K562 (cell line): ENCODE data around the gene GPNMB. TPM values are rescaled to one million over a fixed set of nuclear protein-coding genes. Genes with fewer than 3 reads are reported as not detected.

Source experiments
- MCM2 ChIP-seq: fragments of 450-650 bp; IDR thresholded peaks from 2 replicates; pipeline ENCODE4 v1.6.1; 2017; ENCODE audit warnings: low read depth, mild to moderate bottlenecking
- MTA3 ChIP-seq: fragments of 450-650 bp; formaldehyde crosslinking; IDR thresholded peaks from 2 replicates; pipeline ENCODE4 v1.6.1; 2017; ENCODE audit warnings: mild to moderate bottlenecking, borderline replicate concordance
- NR4A1 ChIP-seq, 2 experiments: fragments of 250-450 bp in 1 of 2; fragments of 450-650 bp in 1 of 2; sonication (Bioruptor Pico) in 1 of 2; IDR thresholded peaks; 2 replicates each; pipeline versions ENCODE4 v1.4.0 to v1.6.1; 2016 to 2020; ENCODE audit warnings: mild to moderate bottlenecking in 2 of 2, missing compliant biosample characterization in 1 of 2, missing genetic modification characterization in 1 of 2, moderate library complexity in 1 of 2
- OTX1 ChIP-seq: fragments of 450-650 bp; formaldehyde crosslinking; IDR thresholded peaks from 2 replicates; pipeline ENCODE4 v1.4.0; 2022; ENCODE audit warnings: mild to moderate bottlenecking
- PCBP2 ChIP-seq: fragments of 200-400 bp; formaldehyde crosslinking; IDR thresholded peaks from 2 replicates; pipeline ENCODE4 v1.6.1; 2018; ENCODE audit warnings: low read length, low read depth, mild to moderate bottlenecking, moderate library complexity; ENCODE audit not compliant: poor library complexity, severe bottlenecking
- PRMT5 ChIP-seq: sonication (generic); formaldehyde crosslinking; IDR thresholded peaks from 2 replicates; pipeline ENCODE4 v1.5.0; 2020; ENCODE audit warnings: missing genetic modification reagents
- SRSF1 ChIP-seq: fragments of 200-400 bp; formaldehyde crosslinking; IDR thresholded peaks from 2 replicates; pipeline ENCODE4 v1.6.1; 2017; ENCODE audit warnings: mild to moderate bottlenecking, low read depth, low read length, moderate library complexity
- ZBED1 ChIP-seq: IDR thresholded peaks from 2 replicates; pipeline ENCODE4 v1.6.1; 2014
- ZNF124 ChIP-seq: sonication (generic); formaldehyde crosslinking; IDR thresholded peaks from 2 replicates; pipeline ENCODE4 v1.8.1; 2022; ENCODE audit warnings: missing genetic modification reagents
- ZNF232 ChIP-seq: sonication (generic); formaldehyde crosslinking; IDR thresholded peaks from 2 replicates; pipeline ENCODE4 v1.8.0; 2022; ENCODE audit warnings: mild to moderate bottlenecking, missing genetic modification reagents
- ZNF445 ChIP-seq: fragments of 250-450 bp; sonication (Bioruptor Pico); IDR thresholded peaks from 2 replicates; pipeline ENCODE4 v1.4.0; 2020; ENCODE audit warnings: low read depth, mild to moderate bottlenecking, moderate library complexity
- polyA plus RNA-seq, 8 experiments: library from polyadenylated mRNA; depleted of rRNA in 4 of 8; stranded (reverse) in 5 of 8; unstranded in 3 of 8; fragments of >200 nt; fragmentation: Nextera tagmentation in 2 of 8; fragmentation: Illumina TruSeq in 1 of 8; extraction: Ambion mirVana in 2 of 8; extraction: Trizol in 1 of 8; gene quantifications; 2 replicates each; pipeline versions ENCODE4 v1.2.1 to v1.2.3, GENCODE V29; 2011 to 2014; ENCODE audit warnings: inconsistent platforms in 1 of 8, missing spikeins in 1 of 8
- total RNA-seq, 7 experiments: library from RNA; depleted of rRNA in 6 of 7; stranded (reverse); fragments of >200 nt in 6 of 7; fragmentation: Illumina TruSeq in 2 of 7; extraction: Trizol in 2 of 7; gene quantifications; 2 replicates each; pipeline versions ENCODE4 v1.2.1 to v1.2.3, GENCODE V29; 2011 to 2021; ENCODE audit warnings: low replicate concordance in 1 of 7
- TF ChIP-seq, protein P1 (sequence below), 2 experiments: fragments of 450-650 bp in 1 of 2; sonication (generic) in 1 of 2; formaldehyde crosslinking in 1 of 2; IDR thresholded peaks; 2 replicates each; pipeline versions ENCODE4 v1.7.1 to v1.9.0; 2016 to 2022; ENCODE audit warnings: inconsistent platforms in 1 of 2, mild to moderate bottlenecking in 1 of 2, missing genetic modification reagents in 1 of 2
- TF ChIP-seq, protein P2 (sequence below): fragments of 250-450 bp; sonication (Bioruptor Pico); IDR thresholded peaks from 2 replicates; pipeline ENCODE4 v1.8.0; 2022; ENCODE audit warnings: inconsistent platforms
- TF ChIP-seq, protein P3 (sequence below): sonication (generic); formaldehyde crosslinking; IDR thresholded peaks from 2 replicates; pipeline ENCODE4 v1.8.0; 2022; ENCODE audit warnings: mild to moderate bottlenecking, missing genetic modification reagents

Gene GPNMB
- total and polyA plus RNA-seq, 9 of the 15 experiments (the other 6 are each of a cell fraction or from before 2014, with no cell fraction given): 0.15 to 0.72 (median 0.33) TPM

DNA sequence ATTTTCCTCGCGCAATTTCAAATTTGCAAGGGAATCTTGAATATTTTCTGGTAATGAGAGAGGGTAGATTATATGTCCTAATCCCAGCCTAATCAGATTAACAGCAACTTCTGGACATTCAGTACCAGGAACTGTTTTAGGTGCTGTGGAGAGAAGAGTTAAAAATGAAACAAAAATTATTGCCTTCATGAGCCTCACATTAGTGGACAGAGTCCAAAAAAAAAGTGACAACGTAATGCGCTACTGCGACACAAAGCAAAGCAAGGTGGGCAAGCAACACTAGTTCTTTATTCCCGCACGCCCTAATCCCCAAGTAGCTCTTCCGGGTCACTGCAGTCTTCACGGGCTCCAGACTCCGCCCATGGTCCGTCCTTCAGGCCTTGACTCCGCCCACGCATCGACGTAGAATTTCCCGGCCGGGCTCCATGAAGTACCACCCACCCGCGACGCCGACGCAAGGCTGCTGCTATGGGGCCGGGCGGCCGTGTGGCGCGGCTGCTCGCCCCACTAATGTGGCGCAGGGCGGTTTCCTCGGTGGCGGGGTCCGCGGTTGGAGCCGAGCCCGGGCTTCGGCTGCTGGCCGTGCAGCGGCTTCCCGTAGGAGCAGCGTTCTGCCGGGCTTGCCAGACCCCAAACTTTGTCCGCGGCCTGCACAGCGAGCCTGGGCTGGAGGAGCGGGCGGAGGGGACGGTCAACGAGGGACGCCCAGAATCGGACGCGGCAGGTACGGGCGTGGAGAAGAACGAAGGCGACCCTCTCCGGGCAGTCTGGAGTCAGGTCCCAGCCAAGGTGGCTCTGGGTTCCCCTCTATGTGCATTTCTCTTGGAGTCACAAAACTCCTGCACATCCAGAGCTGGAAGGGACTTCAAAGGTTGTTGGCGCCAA, 52.6 kb downstream of the GPNMB start, which contains the start of gene MALSU1 (continued):
- TF ChIP-seq, protein P1, sequence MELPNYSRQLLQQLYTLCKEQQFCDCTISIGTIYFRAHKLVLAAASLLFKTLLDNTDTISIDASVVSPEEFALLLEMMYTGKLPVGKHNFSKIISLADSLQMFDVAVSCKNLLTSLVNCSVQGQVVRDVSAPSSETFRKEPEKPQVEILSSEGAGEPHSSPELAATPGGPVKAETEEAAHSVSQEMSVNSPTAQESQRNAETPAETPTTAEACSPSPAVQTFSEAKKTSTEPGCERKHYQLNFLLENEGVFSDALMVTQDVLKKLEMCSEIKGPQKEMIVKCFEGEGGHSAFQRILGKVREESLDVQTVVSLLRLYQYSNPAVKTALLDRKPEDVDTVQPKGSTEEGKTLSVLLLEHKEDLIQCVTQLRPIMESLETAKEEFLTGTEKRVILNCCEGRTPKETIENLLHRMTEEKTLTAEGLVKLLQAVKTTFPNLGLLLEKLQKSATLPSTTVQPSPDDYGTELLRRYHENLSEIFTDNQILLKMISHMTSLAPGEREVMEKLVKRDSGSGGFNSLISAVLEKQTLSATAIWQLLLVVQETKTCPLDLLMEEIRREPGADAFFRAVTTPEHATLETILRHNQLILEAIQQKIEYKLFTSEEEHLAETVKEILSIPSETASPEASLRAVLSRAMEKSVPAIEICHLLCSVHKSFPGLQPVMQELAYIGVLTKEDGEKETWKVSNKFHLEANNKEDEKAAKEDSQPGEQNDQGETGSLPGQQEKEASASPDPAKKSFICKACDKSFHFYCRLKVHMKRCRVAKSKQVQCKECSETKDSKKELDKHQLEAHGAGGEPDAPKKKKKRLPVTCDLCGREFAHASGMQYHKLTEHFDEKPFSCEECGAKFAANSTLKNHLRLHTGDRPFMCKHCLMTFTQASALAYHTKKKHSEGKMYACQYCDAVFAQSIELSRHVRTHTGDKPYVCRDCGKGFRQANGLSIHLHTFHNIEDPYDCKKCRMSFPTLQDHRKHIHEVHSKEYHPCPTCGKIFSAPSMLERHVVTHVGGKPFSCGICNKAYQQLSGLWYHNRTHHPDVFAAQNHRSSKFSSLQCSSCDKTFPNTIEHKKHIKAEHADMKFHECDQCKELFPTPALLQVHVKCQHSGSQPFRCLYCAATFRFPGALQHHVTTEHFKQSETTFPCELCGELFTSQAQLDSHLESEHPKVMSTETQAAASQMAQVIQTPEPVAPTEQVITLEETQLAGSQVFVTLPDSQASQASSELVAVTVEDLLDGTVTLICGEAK (IDR thresholded peaks at IDR 0.05): peak; percentile 90
- TF ChIP-seq, protein P1 (CRISPR knock-in tag; IDR thresholded peaks at IDR 0.05): no peak
- TF ChIP-seq, protein P2, sequence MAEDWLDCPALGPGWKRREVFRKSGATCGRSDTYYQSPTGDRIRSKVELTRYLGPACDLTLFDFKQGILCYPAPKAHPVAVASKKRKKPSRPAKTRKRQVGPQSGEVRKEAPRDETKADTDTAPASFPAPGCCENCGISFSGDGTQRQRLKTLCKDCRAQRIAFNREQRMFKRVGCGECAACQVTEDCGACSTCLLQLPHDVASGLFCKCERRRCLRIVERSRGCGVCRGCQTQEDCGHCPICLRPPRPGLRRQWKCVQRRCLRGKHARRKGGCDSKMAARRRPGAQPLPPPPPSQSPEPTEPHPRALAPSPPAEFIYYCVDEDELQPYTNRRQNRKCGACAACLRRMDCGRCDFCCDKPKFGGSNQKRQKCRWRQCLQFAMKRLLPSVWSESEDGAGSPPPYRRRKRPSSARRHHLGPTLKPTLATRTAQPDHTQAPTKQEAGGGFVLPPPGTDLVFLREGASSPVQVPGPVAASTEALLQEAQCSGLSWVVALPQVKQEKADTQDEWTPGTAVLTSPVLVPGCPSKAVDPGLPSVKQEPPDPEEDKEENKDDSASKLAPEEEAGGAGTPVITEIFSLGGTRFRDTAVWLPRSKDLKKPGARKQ (CRISPR knock-in tag): 0 out of 2 replicates have a peak, but pooled peaks have one; percentile 15
- TF ChIP-seq, protein P3, sequence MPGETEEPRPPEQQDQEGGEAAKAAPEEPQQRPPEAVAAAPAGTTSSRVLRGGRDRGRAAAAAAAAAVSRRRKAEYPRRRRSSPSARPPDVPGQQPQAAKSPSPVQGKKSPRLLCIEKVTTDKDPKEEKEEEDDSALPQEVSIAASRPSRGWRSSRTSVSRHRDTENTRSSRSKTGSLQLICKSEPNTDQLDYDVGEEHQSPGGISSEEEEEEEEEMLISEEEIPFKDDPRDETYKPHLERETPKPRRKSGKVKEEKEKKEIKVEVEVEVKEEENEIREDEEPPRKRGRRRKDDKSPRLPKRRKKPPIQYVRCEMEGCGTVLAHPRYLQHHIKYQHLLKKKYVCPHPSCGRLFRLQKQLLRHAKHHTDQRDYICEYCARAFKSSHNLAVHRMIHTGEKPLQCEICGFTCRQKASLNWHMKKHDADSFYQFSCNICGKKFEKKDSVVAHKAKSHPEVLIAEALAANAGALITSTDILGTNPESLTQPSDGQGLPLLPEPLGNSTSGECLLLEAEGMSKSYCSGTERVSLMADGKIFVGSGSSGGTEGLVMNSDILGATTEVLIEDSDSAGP (CRISPR knock-in tag): peak; percentile 22; the same call in 1 of the 2 replicates
- TF ChIP-seq NR4A1 (CRISPR knock-in tag; IDR thresholded peaks at IDR 0.05) (no peak), NR4A1 (tag; IDR thresholded peaks at IDR 0.05) (peak; percentile 84; the same call in 1 of the 2 replicates), MTA3 (0 out of 2 replicates have a peak, but pooled peaks have one; percentile 70), ZBED1 (no peak), PCBP2 (no peak), PRMT5 (no peak), MCM2 (no peak), SRSF1 (no peak), ZNF232 (CRISPR knock-in tag) (no peak), OTX1 (peak; percentile 85), ZNF445 (CRISPR knock-in tag) (no peak), ZNF124 (no peak)
